Spleen (tissue), 13 donors: ENCODE measurements around the gene NRG3. TPM values are rescaled to one million over a fixed set of nuclear protein-coding genes. Genes with fewer than 3 reads are reported as not detected.
A peak's percentile ranks its signal among the peaks of the same experiment; 100 is the strongest.

Experiments
- DNase-seq: peaks from one replicate; pipeline ENCODE4 v3.0.0-alpha.2; 2020
- H3K27ac ChIP-seq, 8 donors: fragments of 200-600 bp; sonication (generic) in 7 of 8; 1 replicate in 4 of 8; 2 replicates in 4 of 8; pipeline versions ENCODE4 v1.5.0 to v1.8.0; 2016 to 2021; ENCODE audit warnings: inconsistent platforms in 4 of 8, mild to moderate bottlenecking in 4 of 8, moderate library complexity in 1 of 8
- H3K27me3 ChIP-seq, 7 donors: fragments of 200-600 bp; sonication (generic) in 6 of 7; replicated peaks in 1 of 7; 1 replicate in 4 of 7; 2 replicates in 3 of 7; pipeline versions ENCODE4 v1.5.0 to v1.8.0; 2016 to 2021; ENCODE audit warnings: inconsistent platforms in 3 of 7, mild to moderate bottlenecking in 1 of 7
- H3K36me3 ChIP-seq, 6 donors: fragments of 200-600 bp; sonication (generic) in 5 of 6; 1 replicate in 4 of 6; 2 replicates in 2 of 6; pipeline versions ENCODE4 v1.5.0 to v1.8.0; 2016 to 2021; ENCODE audit warnings: inconsistent platforms in 2 of 6
- H3K4me1 ChIP-seq, 6 donors: fragments of 200-600 bp; sonication (generic) in 5 of 6; 1 replicate in 3 of 6; 2 replicates in 3 of 6; pipeline versions ENCODE4 v1.5.0 to v1.8.0; 2016 to 2021; ENCODE audit warnings: inconsistent platforms in 3 of 6
- H3K4me3 ChIP-seq, 8 donors: fragments of 200-600 bp; sonication (generic) in 7 of 8; 1 replicate in 4 of 8; 2 replicates in 4 of 8; pipeline versions ENCODE4 v1.5.0 to v1.8.0; 2016 to 2021; ENCODE audit warnings: inconsistent platforms in 4 of 8, mild to moderate bottlenecking in 4 of 8, moderate library complexity in 2 of 8
- H3K9me3 ChIP-seq, 8 donors: fragments of 200-600 bp; sonication (generic) in 7 of 8; 1 replicate in 4 of 8; 2 replicates in 4 of 8; pipeline versions ENCODE4 v1.5.0 to v1.8.0; 2016 to 2021; ENCODE audit warnings: inconsistent platforms in 4 of 8
- CTCF ChIP-seq, 11 experiments: fragments of 200-600 bp in 7 of 11; fragments of 450-650 bp in 4 of 11; sonication (generic) in 4 of 11; IDR thresholded peaks in 8 of 11; conservative IDR thresholded peaks in 3 of 11; 1 replicate in 7 of 11; 2 replicates in 4 of 11; pipeline versions ENCODE4 v1.4.0 to v1.8.0; 2016 to 2021; ENCODE audit warnings: antibody characterized with exemption in 11 of 11, inconsistent platforms in 4 of 11, mild to moderate bottlenecking in 1 of 11
- POLR2A ChIP-seq, 3 donors: fragments of 450-650 bp; IDR thresholded peaks; one replicate each; pipeline ENCODE4 v1.5.1; 2017; ENCODE audit warnings: antibody characterized with exemption in 3 of 3, mild to moderate bottlenecking in 1 of 3
- POLR2AphosphoS5 ChIP-seq, 3 donors: sonication (generic); formaldehyde crosslinking; IDR thresholded peaks; one replicate each; pipeline ENCODE4 v1.5.1; 2017; ENCODE audit warnings: antibody characterized with exemption in 3 of 3
- WGBS, 5 donors: extraction: QIAGEN DNeasy Blood & Tissue Kit in 3 of 5; methylation state at CpG; one replicate each; pipeline versions ENCODE4 v1.1.5 to v1.1.7; 2013 to 2018; 5-methylcytosine and 5-hydroxymethylcytosine counted together
- intact Hi-C: fragments of 100-400 bp; cut with DNase I; formaldehyde crosslinking; loops from one replicate; pipeline ENCODE4 v1.15.0; 2023; ENCODE audit warnings: low total_unique reads
- long read RNA-seq, 2 donors: transcript quantifications; one replicate each; lab custom pipeline, GENCODE V29; 2026
- polyA plus RNA-seq, 3 donors: library from polyadenylated mRNA; stranded (reverse); fragments of 200-250 nt; gene quantifications; one replicate each; pipeline ENCODE4 v1.2.1, GENCODE V29; 2013
- total RNA-seq, 7 donors: library from RNA; depleted of rRNA in 3 of 7; stranded (reverse); fragments of >200 nt in 3 of 7; fragmentation: NEBNext Ultra II Directional in 4 of 7; extraction: Animal tissue kit (Norgen Biotek cat#: 25700) in 4 of 7; gene quantifications; one replicate each; pipeline versions ENCODE4 v1.1.0 to v1.2.1, GENCODE V29; 2016 to 2021
- donor health status: healthy with polysubstance abuse.
- donor health status: DM: no; HTN: no; CAD: no; lungs with moderate emphysema.
- donor health status: DM: no; HTN: no; CAD: no.
- donor health status: Bipolar disorder and iron deficiency.
- donor health status: healthy.
- donor health status: DM: no; HTN: no; CAD: no.
- donor health status: DM: yes; HTN: yes; CAD: no.

Gene NRG3
- total RNA-seq (under 1 TPM in 2 of 7 donors, not detected in 5; 0.21 to 0.22 TPM), polyA plus RNA-seq (under 1 TPM in 1 of 3 donors, not detected in 2; 0.10 TPM)
- long read RNA-seq, donor 1, result 0 reads
- long read RNA-seq, donor 2, result 0 reads

- Histone ChIP-seq H3K36me3 (no peaks in the 10 kb centered on the region), H3K27me3 (peaks cover 0 to 83% (median 40%) of the 10 kb centered on the region in 7 donors), H3K9me3 (peaks cover 0 to 5% (median 0%) of the 10 kb centered on the region in 8 donors), H3K4me1 (peaks cover 0 to 23% (median 12%) of the 10 kb centered on the region in 6 donors), H3K27ac (no peak within 1 kb of the TSS), H3K4me3 (peak within 1 kb of the TSS in 7 of 8 donors; percentile 16 to 58 (median 19))
- WGBS, 5 donors, result 0 to 30% (median 1%) methylated on average over 10 to 95 of the region's 95 CpGs
- DNase-seq, result no peak
- intact Hi-C loops, result no loop called here
- TF ChIP-seq CTCF (IDR thresholded peaks at IDR 0.05 in 8 of 11, conservative IDR thresholded peaks at IDR 0.05 in 3 of 11), result no peak
- no peak for TF ChIP-seq POLR2AphosphoS5 (IDR thresholded peaks at IDR 0.05)
- no peak for TF ChIP-seq POLR2A (IDR thresholded peaks at IDR 0.05)
Observed at GRCh38 chr10:81874875-81875466, at the start of gene NRG3. TSS of gene NRG3 (plus strand) at chr10:81875194.

- H3K4me1 ChIP-seq, result no peaks in the 10 kb centered on the region
- H3K27me3 ChIP-seq, result no peaks in the 10 kb centered on the region
- no peak for DNase-seq
- WGBS, 5 donors, result 57 to 76% (median 63%) methylated on average over 4 of the region's 4 CpGs
- TF ChIP-seq CTCF (IDR thresholded peaks at IDR 0.05 in 8 of 11, conservative IDR thresholded peaks at IDR 0.05 in 3 of 11), result no peak
- no peak for TF ChIP-seq POLR2AphosphoS5 (IDR thresholded peaks at IDR 0.05)
- no peak for TF ChIP-seq POLR2A (IDR thresholded peaks at IDR 0.05)
- H3K9me3 ChIP-seq, result no peaks in the 10 kb centered on the region
- H3K36me3 ChIP-seq, result no peaks in the 10 kb centered on the region
- intact Hi-C loops, result no loop called here
- no peak overlapping the region for H3K27ac ChIP-seq
- H3K4me3 ChIP-seq, result no peak overlapping the region
Observed at GRCh38 chr10:81828251-81828650, 46.7 kb upstream of the NRG3 start.

- no peak for DNase-seq
- 87 to 94% (median 90%) methylated on average over 15 of the region's 15 CpGs for WGBS, 5 donors
- Histone ChIP-seq H3K9me3 (no peaks in the 10 kb centered on the region), H3K4me1 (no peaks in the 10 kb centered on the region), H3K36me3 (no peaks in the 10 kb centered on the region), H3K27me3 (no peaks in the 10 kb centered on the region), H3K27ac (no peak overlapping the region), H3K4me3 (no peak overlapping the region)
- TF ChIP-seq POLR2A (IDR thresholded peaks at IDR 0.05) (no peak), CTCF (IDR thresholded peaks at IDR 0.05 in 8 of 11, conservative IDR thresholded peaks at IDR 0.05 in 3 of 11) (no peak), POLR2AphosphoS5 (IDR thresholded peaks at IDR 0.05) (no peak)
- intact Hi-C loops, result no loop called here
Observed at GRCh38 chr10:81831060-81831459, 43.9 kb upstream of the NRG3 start.

- TF ChIP-seq POLR2AphosphoS5 (IDR thresholded peaks at IDR 0.05) (no peak), POLR2A (IDR thresholded peaks at IDR 0.05) (no peak), CTCF (IDR thresholded peaks at IDR 0.05 in 8 of 11, conservative IDR thresholded peaks at IDR 0.05 in 3 of 11) (no peak)
- H3K4me1 ChIP-seq, result no peaks in the 10 kb centered on the region
- H3K4me3 ChIP-seq, result no peak overlapping the region
- H3K9me3 ChIP-seq, result no peaks in the 10 kb centered on the region
- H3K27me3 ChIP-seq, result no peaks in the 10 kb centered on the region
- no peaks in the 10 kb centered on the region for H3K36me3 ChIP-seq
- H3K27ac ChIP-seq, result no peak overlapping the region
- DNase-seq, result no peak
- intact Hi-C loops, result no loop called here
Observed at GRCh38 chr10:81838950-81839349, 36.0 kb upstream of the NRG3 start.
